GM21717 (cell line): ENCODE data around the gene FBXO40.
A peak's percentile ranks its signal among the peaks of the same experiment; 100 is the strongest.
"Not testable (repeated sequence)": the region's sequence is repeated elsewhere in the genome, so short reads cannot be mapped to it uniquely, and the experiment has no call there.

ENCODE experiments used
- ATAC-seq: cut with Tn5 transposase; IDR thresholded peaks from one replicate; pipeline ENCODE4 v1.9.1; 2021; ENCODE audit warnings: mild to moderate bottlenecking, moderate library complexity; ENCODE audit not compliant: unreplicated experiment

Gene FBXO40

DNA sequence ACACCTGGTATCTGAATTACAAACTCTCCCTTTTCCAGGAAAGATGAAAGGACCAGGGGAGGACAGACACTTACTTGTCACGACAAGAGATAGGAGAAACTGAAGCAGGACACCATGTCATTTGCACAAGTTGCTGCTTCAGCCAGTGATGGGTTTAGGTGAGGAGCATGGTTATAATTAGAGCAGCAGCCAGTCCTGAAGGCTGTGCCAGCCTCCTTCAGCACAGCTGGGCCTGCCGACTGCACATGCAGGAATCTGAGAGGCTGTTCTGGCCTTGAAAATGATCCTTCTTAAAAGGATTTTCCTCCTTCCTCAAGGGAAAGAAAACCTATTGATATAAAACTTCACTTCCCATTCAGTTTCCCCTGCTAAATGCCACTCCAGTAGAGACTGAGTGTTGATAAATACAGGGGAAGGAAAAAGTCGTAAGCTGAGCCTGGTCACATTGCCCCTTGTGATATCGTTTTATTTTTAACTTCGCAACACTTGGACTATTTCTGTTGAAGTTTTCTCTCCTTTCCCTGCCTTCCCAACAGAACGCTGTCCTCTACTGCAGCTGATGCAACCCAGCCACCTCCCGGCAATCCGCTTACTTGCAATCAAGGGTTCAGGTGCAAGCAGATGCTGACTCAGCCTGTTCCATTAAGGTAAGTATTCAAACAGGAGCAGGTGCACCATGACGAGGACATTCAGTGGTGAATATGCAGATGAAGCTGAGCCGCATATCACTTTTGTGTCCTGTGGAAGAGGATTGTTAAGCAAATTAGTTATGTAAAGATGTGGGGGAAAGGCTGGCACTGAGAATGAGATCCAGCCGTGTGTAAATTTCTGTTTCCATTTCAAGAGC lies at the start of gene FBXO40:
Gene FBXO40 (plus strand): TSS at position 524 of the 847 bp plus-strand sequence. CDS start 27,197 bp downstream, outside the sequence.
- peak; percentile 76 for ATAC-seq

- peak; percentile 7 for ATAC-seq
Measured at GRCh38 chr3:121545049-121545573, 48.1 kb upstream of the FBXO40 start.

GRCh38 chr3:121545574-121546455 lies 47.4 kb upstream of the FBXO40 start, which contains the start of gene POLQ:
TSS of gene POLQ (minus strand) at chr3:121545988. CDS start at chr3:121545877, 111 bp downstream.
- peak; percentile 80 for ATAC-seq

DNA sequence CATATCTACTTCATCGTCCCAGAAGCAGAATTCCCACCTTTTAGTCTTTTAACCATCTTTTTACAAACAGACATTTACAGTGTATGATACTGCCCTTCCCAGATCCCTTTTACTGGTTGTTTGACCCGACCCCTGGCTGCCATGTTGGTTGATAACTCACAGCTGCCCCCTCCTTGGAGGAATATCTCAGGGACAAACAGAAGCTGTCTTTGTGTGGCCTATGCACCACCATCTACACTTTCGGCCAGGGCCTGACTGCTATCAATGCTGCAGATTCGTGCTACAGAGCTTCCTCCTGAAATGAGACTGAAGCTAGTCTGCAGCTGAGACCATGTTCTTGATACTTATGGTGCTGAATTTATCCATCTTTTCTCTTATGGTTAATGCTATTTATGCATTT lies 40.8 kb upstream of the FBXO40 start:
- ATAC-seq = no peak

DNA sequence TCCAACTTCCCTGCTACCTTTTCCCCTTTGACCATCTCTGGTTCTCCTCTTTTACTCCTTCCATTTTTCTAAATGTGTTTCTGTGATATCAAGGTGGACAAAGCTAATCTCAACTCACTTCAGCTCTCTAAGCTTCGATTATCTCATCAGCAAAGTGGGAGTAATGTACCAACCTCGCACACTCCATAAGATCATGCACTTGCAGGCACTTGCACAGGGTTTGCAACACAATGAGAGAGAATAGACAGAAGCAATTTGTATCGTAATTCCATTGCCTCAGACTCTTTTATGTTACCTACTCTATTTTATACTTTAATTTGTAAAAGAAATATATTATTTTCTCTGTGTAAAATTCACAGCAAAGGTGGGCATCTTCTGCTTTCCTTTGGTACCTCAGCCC lies 40.4 kb upstream of the FBXO40 start:
- ATAC-seq = no peak

DNA sequence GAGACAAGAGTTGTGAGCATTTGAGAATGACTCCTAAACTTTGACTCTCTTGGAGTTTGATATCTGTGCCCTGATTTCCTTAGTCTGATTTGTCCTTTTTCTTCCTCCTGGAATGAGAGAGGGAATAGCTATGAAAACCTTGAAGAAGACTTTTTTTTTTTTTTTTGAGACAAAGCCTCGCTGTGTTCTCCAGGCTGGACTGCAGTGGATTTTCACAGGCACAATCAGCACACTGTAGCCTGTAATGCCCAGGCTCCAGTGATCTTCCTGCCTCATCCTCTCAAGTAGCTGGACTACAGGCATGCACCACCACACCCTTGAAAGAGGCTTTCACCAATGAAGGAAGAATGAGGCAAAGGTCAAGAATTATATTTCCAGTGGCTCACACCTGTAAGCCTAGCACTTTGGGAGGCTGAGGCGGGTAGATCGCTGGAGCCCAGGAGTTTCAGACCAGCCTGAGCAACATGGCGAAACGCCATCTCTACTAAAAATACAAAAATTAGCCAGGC lies 35.7 kb upstream of the FBXO40 start:
- ATAC-seq = no peak

DNA sequence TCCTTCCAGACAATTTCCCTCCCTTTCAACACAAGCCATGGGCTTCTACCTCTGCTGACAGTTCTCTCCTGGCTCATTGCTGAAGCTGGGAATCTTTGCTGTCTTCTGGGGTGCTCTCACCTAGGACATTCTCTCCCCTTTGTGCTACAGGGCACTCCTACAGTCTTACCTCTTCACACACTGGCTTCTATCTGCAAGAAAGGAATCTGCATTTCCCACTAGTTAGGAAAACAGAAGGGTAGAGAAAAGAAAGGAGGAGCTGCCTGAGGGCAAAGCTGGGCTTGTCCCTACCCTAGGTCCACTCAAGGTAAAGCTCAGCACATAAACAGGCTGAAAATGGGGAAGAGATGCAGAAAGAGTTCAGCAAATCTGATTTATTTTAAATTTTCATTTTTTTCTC lies 31.0 kb upstream of the FBXO40 start:
- ATAC-seq = no peak

- no peak for ATAC-seq
Measured at GRCh38 chr3:121566773-121567172, 26.4 kb upstream of the FBXO40 start.

- ATAC-seq = no peak
Measured at GRCh38 chr3:121567649-121568048, 25.5 kb upstream of the FBXO40 start, which contains the start of gene ARGFX. TSS of gene ARGFX (plus strand) at chr3:121567949. CDS start at chr3:121570714, 2,765 bp downstream.

DNA sequence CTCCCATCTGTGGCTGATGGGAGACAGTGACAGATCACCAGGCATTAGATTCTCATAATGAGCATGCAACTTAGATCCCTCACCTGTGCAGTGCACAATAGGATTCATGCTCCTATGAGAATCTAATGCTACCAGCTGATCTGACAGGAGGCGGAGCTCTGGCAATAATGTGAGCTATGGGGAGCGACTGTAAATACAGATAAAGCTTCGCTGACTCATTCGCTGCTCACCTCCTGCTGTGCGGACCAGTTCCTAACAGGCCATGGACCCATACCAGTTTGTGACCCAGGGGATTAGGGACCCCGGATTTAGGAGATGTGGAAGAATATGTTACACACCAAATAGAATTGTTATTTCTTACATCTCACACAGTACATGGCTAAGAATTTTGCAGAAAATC lies 18.7 kb upstream of the FBXO40 start:
- no peak for ATAC-seq

- no peak for ATAC-seq
Measured at GRCh38 chr3:121581691-121582090, 11.5 kb upstream of the FBXO40 start.

GRCh38 chr3:121584418-121584817 lies 8.8 kb upstream of the FBXO40 start:
- no peak for ATAC-seq

DNA sequence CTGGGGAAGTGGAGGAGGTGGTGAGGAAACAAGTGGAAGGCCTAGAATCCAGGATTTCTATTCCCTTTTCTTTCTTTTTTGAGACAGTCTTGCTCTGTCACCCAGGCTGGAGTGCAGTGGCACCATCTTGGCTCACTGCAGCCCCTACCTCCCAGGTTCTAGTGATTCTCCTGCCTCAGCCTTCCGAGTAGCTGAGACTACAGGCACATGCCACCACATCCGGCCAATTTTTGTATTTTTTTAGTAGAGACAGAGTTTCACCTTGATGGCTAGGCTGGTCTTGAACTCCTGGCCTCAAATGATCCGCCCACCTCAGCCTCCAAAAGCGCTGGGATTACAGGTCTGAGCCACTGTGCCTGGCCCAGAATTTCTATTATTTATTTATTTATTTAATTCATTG lies 627 bp downstream of the FBXO40 start:
- peak; percentile 4 for ATAC-seq

DNA sequence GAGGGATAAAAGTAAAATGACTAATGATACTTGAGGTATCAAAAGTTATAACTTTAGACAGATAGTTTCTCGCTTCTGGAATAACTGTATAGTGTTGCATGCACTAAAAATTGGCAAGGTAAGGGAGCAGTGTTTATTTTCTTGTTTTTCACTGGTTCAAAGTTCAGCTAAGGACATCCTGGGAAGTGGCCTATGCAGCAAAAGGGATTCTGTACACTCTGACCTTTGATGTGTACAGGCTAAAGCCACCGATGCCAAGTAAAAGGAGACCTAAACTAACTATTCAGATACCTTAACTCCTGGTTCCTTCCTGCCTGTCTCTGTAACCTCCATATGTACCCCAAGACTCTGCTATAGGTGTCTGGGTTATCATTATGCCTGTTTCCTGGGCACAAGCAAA lies 1.7 kb downstream of the FBXO40 start:
- no peak for ATAC-seq

DNA sequence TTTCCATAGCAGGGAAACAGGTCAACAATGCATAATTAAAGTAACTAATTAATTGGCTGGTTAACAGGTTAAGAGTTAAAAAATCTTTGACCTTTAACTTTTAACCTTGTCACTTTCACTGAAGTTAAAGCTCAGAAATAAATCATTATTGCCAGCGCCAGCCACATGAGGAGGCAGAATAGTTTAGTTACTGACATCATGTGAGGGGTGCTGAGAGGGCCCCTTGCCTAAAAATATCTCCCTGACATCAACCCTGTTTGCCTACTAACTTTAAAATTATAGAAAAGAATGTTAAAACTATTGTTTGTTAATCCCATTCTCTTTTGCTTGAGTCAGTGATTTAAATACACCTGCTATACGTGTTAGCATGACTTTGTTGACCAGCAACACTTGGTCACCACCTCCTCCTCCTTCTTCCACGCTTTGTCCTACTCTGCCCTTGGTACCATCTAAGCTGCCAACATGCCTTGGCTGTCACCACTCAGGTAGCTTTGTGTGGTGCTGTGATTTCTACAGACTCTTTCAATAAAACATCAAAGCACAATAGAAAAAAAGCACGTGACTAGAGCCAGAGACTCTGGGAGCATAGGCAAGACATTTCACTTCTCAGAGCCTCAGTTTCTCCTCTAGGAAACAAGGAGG lies 2.7 kb downstream of the FBXO40 start:
- ATAC-seq = no peak

DNA sequence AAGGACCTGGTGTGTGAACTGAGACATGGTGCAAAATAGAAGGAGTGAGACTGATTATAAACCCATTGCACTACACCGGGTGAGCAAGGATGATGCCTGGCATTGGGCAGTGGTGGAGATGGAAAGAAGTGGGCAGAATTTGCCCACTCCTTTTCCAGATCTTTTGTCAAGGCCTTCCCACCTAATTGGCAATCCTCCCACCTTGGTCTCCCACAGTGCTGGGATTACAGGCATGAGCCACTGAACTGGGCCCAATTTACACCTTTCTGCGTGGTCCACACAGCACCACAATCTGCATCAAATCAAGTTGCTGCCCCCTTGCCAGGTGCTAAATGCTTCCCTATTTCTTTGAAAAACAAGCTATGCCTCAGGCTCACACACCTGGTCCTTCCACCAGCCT lies 5.4 kb downstream of the FBXO40 start:
- no peak for ATAC-seq

DNA sequence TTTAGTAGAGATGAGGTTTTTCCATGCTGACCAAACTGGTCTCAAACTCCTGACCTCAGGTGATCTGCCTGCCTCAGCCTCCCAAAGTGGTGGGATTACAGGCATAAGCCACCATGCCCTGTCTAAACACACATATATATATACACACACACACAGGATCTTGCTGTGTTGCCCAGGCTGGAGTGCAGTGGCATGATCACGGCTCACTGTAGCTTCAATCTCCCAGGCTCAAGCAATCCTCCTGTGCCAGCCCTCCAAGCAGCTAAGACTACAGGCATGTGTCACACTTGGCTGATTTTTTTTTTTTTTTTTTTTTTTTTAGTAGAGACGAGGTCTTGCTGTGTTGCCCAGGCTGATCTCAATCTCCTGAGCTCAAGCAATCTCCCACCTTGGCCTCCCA lies 6.7 kb downstream of the FBXO40 start:
- ATAC-seq = not testable (repeated sequence)

- no peak for ATAC-seq
Measured at GRCh38 chr3:121601212-121601812, 8.1 kb downstream of the FBXO40 start.

- no peak for ATAC-seq
Measured at GRCh38 chr3:121604759-121605158, 11.6 kb downstream of the FBXO40 start.

- no peak for ATAC-seq
Measured at GRCh38 chr3:121606106-121606505, 12.9 kb downstream of the FBXO40 start.
